ENCODE results near the gene PDE3A.
A peak's percentile ranks its signal among the peaks of the same experiment; 100 is the strongest.

Gene PDE3A

GRCh38 chr12:20492251-20492760 is 124.0 kb downstream of the PDE3A start:
- DNase-seq (ENCODE audit: low read depth in 2 of 2), result no peak

- no peak for DNase-seq (ENCODE audit: low read depth in 2 of 2)
Observed at GRCh38 chr12:20493934-20494333, 125.6 kb downstream of the PDE3A start.

GRCh38 chr12:20494851-20495250 is 126.5 kb downstream of the PDE3A start:
- no peak for DNase-seq (ENCODE audit: low read depth in 2 of 2)

GRCh38 chr12:20495997-20496396 is 127.7 kb downstream of the PDE3A start:
- no peak for DNase-seq (ENCODE audit: low read depth in 2 of 2)

GRCh38 chr12:20497707-20498106 is 129.4 kb downstream of the PDE3A start:
- DNase-seq (ENCODE audit: low read depth in 2 of 2), result no peak

- DNase-seq (ENCODE audit: low read depth in 2 of 2), result no peak
Observed at GRCh38 chr12:20501958-20502357, 133.6 kb downstream of the PDE3A start.

GRCh38 chr12:20503858-20504257 is 135.5 kb downstream of the PDE3A start:
- no peak for DNase-seq (ENCODE audit: low read depth in 2 of 2)

- DNase-seq (ENCODE audit: low read depth in 2 of 2), result no peak
Observed at GRCh38 chr12:20505056-20505455, 136.7 kb downstream of the PDE3A start.

GRCh38 chr12:20507056-20507455 is 138.7 kb downstream of the PDE3A start:
- DNase-seq (ENCODE audit: low read depth in 2 of 2), result no peak

- DNase-seq (ENCODE audit: low read depth in 2 of 2), result no peak
Observed at GRCh38 chr12:20507711-20508110, 139.4 kb downstream of the PDE3A start.

- no peak for DNase-seq (ENCODE audit: low read depth in 2 of 2)
Observed at GRCh38 chr12:20508359-20508758, 140.0 kb downstream of the PDE3A start.

GRCh38 chr12:20508962-20509361 is 140.6 kb downstream of the PDE3A start:
- DNase-seq (ENCODE audit: low read depth in 2 of 2), result no peak

- no peak for DNase-seq (ENCODE audit: low read depth in 2 of 2)
Observed at GRCh38 chr12:20510811-20511210, 142.5 kb downstream of the PDE3A start.

- no peak for DNase-seq (ENCODE audit: low read depth in 2 of 2)
Observed at GRCh38 chr12:20513189-20513588, 144.9 kb downstream of the PDE3A start.

GRCh38 chr12:20514598-20514997 is 146.3 kb downstream of the PDE3A start:
- no peak for DNase-seq (ENCODE audit: low read depth in 2 of 2)

GRCh38 chr12:20520532-20520931 is 152.2 kb downstream of the PDE3A start:
- DNase-seq (ENCODE audit: low read depth in 2 of 2), result no peak

- no peak for DNase-seq (ENCODE audit: low read depth in 2 of 2)
Observed at GRCh38 chr12:20523658-20524057, 155.3 kb downstream of the PDE3A start.

GRCh38 chr12:20524113-20524512 is 155.8 kb downstream of the PDE3A start:
- no peak for DNase-seq (ENCODE audit: low read depth in 2 of 2)

- DNase-seq (ENCODE audit: low read depth in 2 of 2), result no peak
Observed at GRCh38 chr12:20525064-20525610, 156.8 kb downstream of the PDE3A start.

- peak; percentile 19 to 21 for DNase-seq (ENCODE audit: low read depth in 2 of 2)
Observed at GRCh38 chr12:20527417-20528163, 159.3 kb downstream of the PDE3A start.

GRCh38 chr12:20528208-20528607 is 159.9 kb downstream of the PDE3A start:
- DNase-seq (ENCODE audit: low read depth in 2 of 2), result no peak

GRCh38 chr12:20546267-20546666 is 177.9 kb downstream of the PDE3A start:
- no peak for DNase-seq (ENCODE audit: low read depth in 2 of 2)

GRCh38 chr12:20547816-20548575 is 179.7 kb downstream of the PDE3A start:
- DNase-seq (ENCODE audit: low read depth in 2 of 2), result no peak

Data from fibroblast of skin of left biceps (primary cell).